Prostate gland (tissue), 2 donors: ENCODE measurements around the gene HOXC5.

Experiments
- POLR2A ChIP-seq: fragments of 450-650 bp; IDR thresholded peaks from one replicate; pipeline ENCODE4 v1.6.1; 2016; ENCODE audit warnings: antibody characterized with exemption, mild to moderate bottlenecking
- POLR2AphosphoS5 ChIP-seq: sonication (generic); formaldehyde crosslinking; IDR thresholded peaks from one replicate; pipeline ENCODE4 v1.6.1; 2017; ENCODE audit warnings: antibody characterized with exemption
- TF ChIP-seq, protein P1 (sequence below), 4 experiments: fragments of 200-600 bp in 2 of 4; fragments of 450-650 bp in 2 of 4; sonication (generic) in 2 of 4; IDR thresholded peaks; 1 replicate in 3 of 4; 2 replicates in 1 of 4; pipeline ENCODE4 v1.5.1; 2016 to 2019; ENCODE audit warnings: antibody characterized with exemption in 4 of 4, mild to moderate bottlenecking in 2 of 4, moderate library complexity in 2 of 4

DNA sequence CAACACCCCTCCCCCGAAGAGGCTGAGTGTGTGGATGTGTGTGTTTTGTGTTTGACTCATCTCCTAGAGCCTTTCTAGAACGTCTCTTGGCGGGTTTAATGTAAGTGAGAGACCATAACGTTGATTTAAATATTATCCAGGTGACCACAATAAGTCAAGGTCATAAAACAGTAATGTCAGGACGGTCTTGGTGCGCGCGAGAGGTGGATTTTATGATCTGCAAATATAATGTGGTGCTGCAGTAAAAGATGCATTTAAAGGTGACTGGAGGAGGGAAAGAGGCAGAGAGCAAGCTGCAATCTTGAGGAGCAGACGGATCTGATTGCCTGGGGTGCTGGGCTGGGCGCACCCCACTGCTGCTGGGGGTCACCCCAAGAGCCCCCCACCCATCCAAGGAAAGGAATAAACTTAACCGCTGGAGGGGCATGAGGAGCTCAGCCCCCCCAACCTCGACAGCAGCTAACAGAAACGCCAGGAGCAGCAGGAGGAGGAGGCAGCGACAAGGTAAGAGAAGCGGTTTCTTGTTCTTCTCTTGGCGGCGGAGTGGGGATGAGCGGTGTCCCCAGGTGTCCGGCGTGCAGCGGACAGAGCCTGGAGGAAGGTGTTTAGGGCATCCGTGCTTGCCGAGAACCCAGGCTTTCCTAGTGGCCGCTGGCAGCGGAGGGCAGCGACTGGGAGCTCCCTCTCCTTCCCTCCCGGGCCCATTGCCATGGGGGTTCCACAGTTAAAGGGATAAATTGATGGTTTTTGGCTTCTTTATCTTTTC, 42.4 kb upstream of the HOXC5 start:
- TF ChIP-seq POLR2A (no peak), POLR2AphosphoS5 (no peak)
- TF ChIP-seq, protein P1, sequence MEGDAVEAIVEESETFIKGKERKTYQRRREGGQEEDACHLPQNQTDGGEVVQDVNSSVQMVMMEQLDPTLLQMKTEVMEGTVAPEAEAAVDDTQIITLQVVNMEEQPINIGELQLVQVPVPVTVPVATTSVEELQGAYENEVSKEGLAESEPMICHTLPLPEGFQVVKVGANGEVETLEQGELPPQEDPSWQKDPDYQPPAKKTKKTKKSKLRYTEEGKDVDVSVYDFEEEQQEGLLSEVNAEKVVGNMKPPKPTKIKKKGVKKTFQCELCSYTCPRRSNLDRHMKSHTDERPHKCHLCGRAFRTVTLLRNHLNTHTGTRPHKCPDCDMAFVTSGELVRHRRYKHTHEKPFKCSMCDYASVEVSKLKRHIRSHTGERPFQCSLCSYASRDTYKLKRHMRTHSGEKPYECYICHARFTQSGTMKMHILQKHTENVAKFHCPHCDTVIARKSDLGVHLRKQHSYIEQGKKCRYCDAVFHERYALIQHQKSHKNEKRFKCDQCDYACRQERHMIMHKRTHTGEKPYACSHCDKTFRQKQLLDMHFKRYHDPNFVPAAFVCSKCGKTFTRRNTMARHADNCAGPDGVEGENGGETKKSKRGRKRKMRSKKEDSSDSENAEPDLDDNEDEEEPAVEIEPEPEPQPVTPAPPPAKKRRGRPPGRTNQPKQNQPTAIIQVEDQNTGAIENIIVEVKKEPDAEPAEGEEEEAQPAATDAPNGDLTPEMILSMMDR (IDR thresholded peaks at IDR 0.05), result no peak
